Esophagus squamous epithelium (tissue), 4 donors: ENCODE results near the gene ZAP70.

Experiments
- CTCF ChIP-seq, 6 experiments: fragments of 450-650 bp in 4 of 6; fragments of 200-600 bp in 2 of 6; sonication (generic) in 2 of 6; IDR thresholded peaks; one replicate each; pipeline ENCODE4 v1.5.1; 2016 to 2019; ENCODE audit warnings: antibody characterized with exemption in 6 of 6, mild to moderate bottlenecking in 4 of 6, moderate library complexity in 4 of 6
- POLR2A ChIP-seq, 4 donors: fragments of 450-650 bp; IDR thresholded peaks; one replicate each; pipeline ENCODE4 v1.6.1; 2017; ENCODE audit warnings: antibody characterized with exemption in 4 of 4, mild to moderate bottlenecking in 4 of 4, moderate library complexity in 3 of 4

GRCh38 chr2:97741251-97741650, 27.9 kb downstream of the ZAP70 start:
- no peak for TF ChIP-seq CTCF (IDR thresholded peaks at IDR 0.05)
- no peak for TF ChIP-seq POLR2A (IDR thresholded peaks at IDR 0.05)
